ENCODE data around the gene THRB.

GRCh38 chr3:24160424-24161095 is 334.1 kb downstream of the THRB start:
- TF ChIP-seq CTCF (IDR thresholded peaks at IDR 0.05; ENCODE audit: low read length): no peak
- no peak for TF ChIP-seq EZH2 (IDR thresholded peaks at IDR 0.05; ENCODE audit: borderline replicate concordance, low read length)
